Heart left ventricle (tissue), 13 donors: ENCODE results near the gene SNAPIN.

Experiments used
- POLR2A ChIP-seq, 2 donors: fragments of 450-650 bp; IDR thresholded peaks; one replicate each; pipeline ENCODE4 v1.6.1; 2017; ENCODE audit warnings: antibody characterized with exemption in 2 of 2, mild to moderate bottlenecking in 2 of 2, moderate library complexity in 2 of 2
- TF ChIP-seq, protein P1 (sequence below), 12 donors: fragments of 200-600 bp; sonication (generic) in 4 of 12; IDR thresholded peaks; one replicate each; pipeline versions ENCODE4 v1.5.0 to v1.8.0; 2018 to 2022; ENCODE audit warnings: antibody characterized with exemption in 12 of 12, mild to moderate bottlenecking in 5 of 12
- donor health status: ischemic (EF 13 %, LVEDD 7.1; RV severe dilation, severe dysfunction).
- donor health status: DM: no; HTN: yes; CAD: no.
- donor health status: DM: no; HTN: no; CAD: no.
- donor health status: ischemic (EF 25% LVEDD 6.9; RV normal size, moderate dysfunction).
- donor health status: ischemic (EF 25% LVEDD 5.7; RV mildly dilated, moderate dysfunction).
- donor health status: ischemic (EF 35%, LVEDD 5.7; RV mildly dilated, moderate dysfunction).
- donor health status: nonischemic (EF 11% LVEDD 7.7; RV severe dilation, severe dysfunction).
- donor health status: DM: yes; HTN: yes; CAD: no.
- donor health status: PGD.
- donor health status: ischemic (EF 29% LVEDD 5.4; RV normal size, mild dysfunction).
- donor health status: nonischemic (EF 23%, LVEDD 6.1; RV moderate dilation, normal function).

DNA sequence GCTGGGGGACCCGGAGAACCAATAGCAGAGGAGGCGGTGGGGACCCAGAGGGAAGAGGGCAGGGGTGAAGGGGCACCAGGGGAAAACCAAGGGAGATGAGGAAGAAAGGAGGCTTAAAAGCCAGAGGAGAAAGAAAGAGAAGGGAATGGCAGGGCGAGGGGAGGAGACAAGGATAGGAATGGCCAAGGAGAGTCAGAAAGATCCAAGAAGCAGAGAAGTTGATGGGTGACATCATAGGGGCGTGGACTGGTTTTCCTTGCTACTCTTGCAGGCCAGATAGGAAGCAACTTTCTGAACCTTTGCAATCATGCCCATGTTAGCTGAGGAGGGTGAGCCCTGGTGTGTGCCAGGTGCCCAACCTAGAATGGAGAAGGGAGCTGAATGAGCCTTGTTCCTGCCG is 25.4 kb downstream of the SNAPIN start:
- TF ChIP-seq, protein P1, sequence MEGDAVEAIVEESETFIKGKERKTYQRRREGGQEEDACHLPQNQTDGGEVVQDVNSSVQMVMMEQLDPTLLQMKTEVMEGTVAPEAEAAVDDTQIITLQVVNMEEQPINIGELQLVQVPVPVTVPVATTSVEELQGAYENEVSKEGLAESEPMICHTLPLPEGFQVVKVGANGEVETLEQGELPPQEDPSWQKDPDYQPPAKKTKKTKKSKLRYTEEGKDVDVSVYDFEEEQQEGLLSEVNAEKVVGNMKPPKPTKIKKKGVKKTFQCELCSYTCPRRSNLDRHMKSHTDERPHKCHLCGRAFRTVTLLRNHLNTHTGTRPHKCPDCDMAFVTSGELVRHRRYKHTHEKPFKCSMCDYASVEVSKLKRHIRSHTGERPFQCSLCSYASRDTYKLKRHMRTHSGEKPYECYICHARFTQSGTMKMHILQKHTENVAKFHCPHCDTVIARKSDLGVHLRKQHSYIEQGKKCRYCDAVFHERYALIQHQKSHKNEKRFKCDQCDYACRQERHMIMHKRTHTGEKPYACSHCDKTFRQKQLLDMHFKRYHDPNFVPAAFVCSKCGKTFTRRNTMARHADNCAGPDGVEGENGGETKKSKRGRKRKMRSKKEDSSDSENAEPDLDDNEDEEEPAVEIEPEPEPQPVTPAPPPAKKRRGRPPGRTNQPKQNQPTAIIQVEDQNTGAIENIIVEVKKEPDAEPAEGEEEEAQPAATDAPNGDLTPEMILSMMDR (IDR thresholded peaks at IDR 0.05), result no peak
- no peak for TF ChIP-seq POLR2A (IDR thresholded peaks at IDR 0.05)
